GM10266 (cell line): ENCODE data around the gene CDC26.
"Not testable (repeated sequence)": the region's sequence is repeated elsewhere in the genome, so short reads cannot be mapped to it uniquely, and the experiment has no call there.

Experiments
- DNase-seq: peaks from one replicate; pipeline ENCODE4 v3.0.0; 2012; ENCODE audit errors: extremely low spot score
- CTCF ChIP-seq: IDR thresholded peaks from 2 replicates; pipeline ENCODE4 v1.5.1; 2012; ENCODE audit warnings: mild to moderate bottlenecking, low read depth; ENCODE audit not compliant: control insufficient read depth, insufficient read depth; ENCODE audit errors: missing control alignments

CDC26 gene

GRCh38 chr9:113250807-113251206 lies 24.6 kb downstream of the CDC26 start:
- DNase-seq = no peak
- no peak for TF ChIP-seq CTCF

GRCh38 chr9:113249661-113250060 lies 25.7 kb downstream of the CDC26 start:
- not testable (repeated sequence) for DNase-seq

- DNase-seq = no peak
- TF ChIP-seq CTCF = no peak
Measured at GRCh38 chr9:113247640-113248039, 27.7 kb downstream of the CDC26 start.

- DNase-seq = no peak
- TF ChIP-seq CTCF = no peak
Measured at GRCh38 chr9:113246928-113247327, 28.4 kb downstream of the CDC26 start.

- no peak for TF ChIP-seq CTCF
- no peak for DNase-seq
Measured at GRCh38 chr9:113245894-113246293, 29.5 kb downstream of the CDC26 start.

- DNase-seq = no peak
- no peak for TF ChIP-seq CTCF
Measured at GRCh38 chr9:113244556-113244955, 30.8 kb downstream of the CDC26 start.

- no peak for DNase-seq
Measured at GRCh38 chr9:113241161-113241560, 34.2 kb downstream of the CDC26 start.

GRCh38 chr9:113238859-113239232 lies 36.5 kb downstream of the CDC26 start:
- DNase-seq = no peak
- no peak for TF ChIP-seq CTCF

More at GRCh38 chr9:113241161-113241560, 34.2 kb downstream of the CDC26 start:
- TF ChIP-seq CTCF = no peak
